Endodermal cell (in vitro differentiated cells): ENCODE data around the gene NTSR2. TPM values are rescaled to one million over a fixed set of nuclear protein-coding genes. Genes with fewer than 3 reads are reported as not detected.

ENCODE experiments used
- DNase-seq: peaks from one replicate; pipeline ENCODE4 v3.0.0-alpha.2; 2017
- H3K27ac ChIP-seq: 2 replicates; pipeline ENCODE4 v1.5.1; 2013; ENCODE audit warnings: mild to moderate bottlenecking, low read depth, low read length, moderate library complexity
- H3K27me3 ChIP-seq: 2 replicates; pipeline ENCODE4 v1.6.1; 2013; ENCODE audit warnings: mild to moderate bottlenecking, low read length, moderate library complexity; ENCODE audit not compliant: insufficient read depth, control insufficient read depth, poor library complexity, severe bottlenecking
- H3K36me3 ChIP-seq: 2 replicates; pipeline ENCODE4 v1.7.0; 2013; ENCODE audit warnings: mild to moderate bottlenecking, low read length, moderate library complexity; ENCODE audit not compliant: control insufficient read depth, insufficient read depth
- H3K4me1 ChIP-seq: one replicate; pipeline ENCODE4 v1.7.0; 2013; ENCODE audit warnings: low read length; ENCODE audit not compliant: control insufficient read depth, insufficient read depth
- H3K4me3 ChIP-seq: 2 replicates; pipeline ENCODE4 v1.5.1; 2013; ENCODE audit warnings: mild to moderate bottlenecking, low read length, moderate library complexity
- H3K9ac ChIP-seq: 2 replicates; pipeline ENCODE4 v1.6.1; 2013; ENCODE audit warnings: mild to moderate bottlenecking, low read length, moderate library complexity; ENCODE audit not compliant: poor library complexity, severe bottlenecking; ENCODE audit errors: extremely low read depth
- H3K9me3 ChIP-seq: 2 replicates; pipeline ENCODE4 v1.6.1; 2013; ENCODE audit warnings: mild to moderate bottlenecking, low read length, moderate library complexity; ENCODE audit not compliant: control insufficient read depth
- H3K27ac Mint-ChIP-seq: 2 replicates; pipeline ENCODE4 v1.8.0; 2020; ENCODE audit warnings: mixed read lengths
- H3K27me3 Mint-ChIP-seq: 2 replicates; pipeline ENCODE4 v1.8.0; 2021; ENCODE audit warnings: mild to moderate bottlenecking, mixed read lengths; ENCODE audit not compliant: insufficient read depth
- H3K36me3 Mint-ChIP-seq: 2 replicates; pipeline ENCODE4 v1.8.0; 2020; ENCODE audit warnings: low read depth, mixed read lengths
- H3K4me1 Mint-ChIP-seq: 2 replicates; pipeline ENCODE4 v1.8.0; 2020; ENCODE audit warnings: mixed read lengths
- H3K4me3 Mint-ChIP-seq: 2 replicates; pipeline ENCODE4 v1.8.0; 2020; ENCODE audit warnings: mild to moderate bottlenecking, moderate library complexity, mixed read lengths
- H3K9me3 Mint-ChIP-seq: 2 replicates; pipeline ENCODE4 v1.8.0; 2020; ENCODE audit warnings: mild to moderate bottlenecking, mixed read lengths
- CTCF ChIP-seq: fragments of 200-600 bp; sonication (generic); conservative IDR thresholded peaks from 2 replicates; pipeline ENCODE4 v1.5.0; 2021; ENCODE audit warnings: antibody characterized with exemption, mild to moderate bottlenecking
- WGBS, 2 experiments: methylation state at CpG; one replicate each; pipeline versions ENCODE4 v1.1.5 to v1.1.7; 2013; ENCODE audit warnings: missing lambda C conversion rate in 2 of 2, mixed read lengths in 1 of 2; ENCODE audit not compliant: insufficient coverage in 1 of 2, insufficient read length in 1 of 2; 5-methylcytosine and 5-hydroxymethylcytosine counted together
- total RNA-seq, 2 donors: library from RNA; stranded (reverse); fragmentation: NEBNext Ultra II Directional in 1 of 2; extraction: Animal tissue kit (Norgen Biotek cat#: 25700) in 1 of 2; gene quantifications; 2 replicates in 1 of 2; 3 replicates in 1 of 2; pipeline ENCODE4 v1.2.1, GENCODE V29; 2021

The NTSR2 gene
- total RNA-seq, 2 donors from 2014 or later, result not detected

- H3K4me3 ChIP-seq, result no peak overlapping the region
- Mint-ChIP-seq H3K27me3 (peaks cover 46% of the 10 kb centered on the region), H3K4me3 (no peak overlapping the region), H3K9me3 (no peaks in the 10 kb centered on the region), H3K4me1 (peaks cover 4% of the 10 kb centered on the region), H3K36me3 (no peaks in the 10 kb centered on the region), H3K27ac (no peak overlapping the region)
- H3K4me1 ChIP-seq, result no peaks in the 10 kb centered on the region
- no peak for TF ChIP-seq CTCF
- WGBS, 2 experiments, result 90 to 100% methylated on average over 1 to 3 of the region's 3 CpGs
- DNase-seq, result no peak
- peaks cover 36% of the 10 kb centered on the region for H3K27me3 ChIP-seq
- H3K36me3 ChIP-seq, result no peaks in the 10 kb centered on the region
- H3K9me3 ChIP-seq, result no peaks in the 10 kb centered on the region
- H3K9ac ChIP-seq, result no peak overlapping the region
- H3K27ac ChIP-seq, result no peak overlapping the region
These were observed 5.6 kb upstream of the NTSR2 start for GRCh38 chr2:11675423-11676112.

GRCh38 chr2:11674983-11675382, 5.0 kb upstream of the NTSR2 start:
- no peaks in the 10 kb centered on the region for H3K4me1 Mint-ChIP-seq
- Histone ChIP-seq H3K9me3 (no peaks in the 10 kb centered on the region), H3K4me3 (no peak overlapping the region), H3K27ac (no peak overlapping the region), H3K27me3 (peaks cover 42% of the 10 kb centered on the region), H3K9ac (no peak overlapping the region), H3K36me3 (no peaks in the 10 kb centered on the region), H3K4me1 (no peaks in the 10 kb centered on the region)
- no peak for TF ChIP-seq CTCF
- WGBS, 2 experiments, result 89% methylated on average over 9 to 10 of the region's 10 CpGs
- DNase-seq, result no peak
- no peaks in the 10 kb centered on the region for H3K9me3 Mint-ChIP-seq
- no peak overlapping the region for H3K4me3 Mint-ChIP-seq
- no peaks in the 10 kb centered on the region for H3K36me3 Mint-ChIP-seq
- peaks cover 52% of the 10 kb centered on the region for H3K27me3 Mint-ChIP-seq
- no peak overlapping the region for H3K27ac Mint-ChIP-seq

- H3K4me1 ChIP-seq, result no peaks in the 10 kb centered on the region
- Mint-ChIP-seq H3K27me3 (peaks cover 66% of the 10 kb centered on the region), H3K4me3 (no peak overlapping the region), H3K9me3 (peaks cover 3% of the 10 kb centered on the region), H3K36me3 (no peaks in the 10 kb centered on the region), H3K27ac (no peak overlapping the region), H3K4me1 (no peaks in the 10 kb centered on the region)
- H3K9ac ChIP-seq, result no peak overlapping the region
- H3K27ac ChIP-seq, result no peak overlapping the region
- no peak for DNase-seq
- no peaks in the 10 kb centered on the region for H3K9me3 ChIP-seq
- no peak overlapping the region for H3K4me3 ChIP-seq
- WGBS, 2 experiments, result 89 to 100% methylated on average over 2 to 3 of the region's 3 CpGs
- no peak for TF ChIP-seq CTCF
- H3K36me3 ChIP-seq, result no peaks in the 10 kb centered on the region
- H3K27me3 ChIP-seq, result peaks cover 61% of the 10 kb centered on the region
These were observed 2.4 kb upstream of the NTSR2 start for GRCh38 chr2:11672407-11672806.
